B cell (primary cell): Measurements from ENCODE around the gene CCDC138. TPM values are rescaled to one million over a fixed set of nuclear protein-coding genes. Genes with fewer than 3 reads are reported as not detected.

Experiments
- ATAC-seq: fragments of 200-7000 bp; cut with Tn5 transposase; one replicate; pipeline ENCODE4 v1.10.0; 2021; ENCODE audit warnings: low read depth, mild to moderate bottlenecking, moderate number of reproducible peaks, moderate library complexity
- CTCF ChIA-PET: fragments of 350-600 bp; sonication (Branson Sonifier 250); formaldehyde crosslinking; loops from one replicate; lab custom pipeline; 2021; ENCODE audit warnings: antibody characterized with exemption, inconsistent platforms; lab: Charles Lee
- POLR2A ChIA-PET: fragments of 350-600 bp; sonication (Branson Sonifier 250); formaldehyde crosslinking; loops from one replicate; lab custom pipeline; 2021; ENCODE audit warnings: antibody characterized with exemption; lab: Charles Lee
- DNase-seq: peaks from one replicate; pipeline ENCODE4 v3.0.0; 2013
- H2AFZ ChIP-seq: 2 replicates; pipeline ENCODE4 v1.6.1; 2012; ENCODE audit warnings: mild to moderate bottlenecking, low read depth, low read length; ENCODE audit not compliant: insufficient read depth, poor library complexity, severe bottlenecking
- H3K27ac ChIP-seq, 2 donors: 1 replicate in 1 of 2; 2 replicates in 1 of 2; pipeline ENCODE4 v1.5.1; 2012 to 2013; ENCODE audit warnings: low read length in 2 of 2, mild to moderate bottlenecking in 2 of 2, moderate library complexity in 1 of 2
- H3K27me3 ChIP-seq, 4 experiments: fragments of 200-600 bp in 1 of 4; sonication (generic) in 1 of 4; replicated peaks in 1 of 4; 1 replicate in 2 of 4; 2 replicates in 2 of 4; pipeline versions ENCODE4 v1.6.1 to v1.7.0; 2013 to 2016; ENCODE audit warnings: low read length in 3 of 4, mild to moderate bottlenecking in 2 of 4, mixed read lengths in 1 of 4, moderate library complexity in 1 of 4; ENCODE audit not compliant: insufficient read depth in 4 of 4, control insufficient read depth in 3 of 4; ENCODE audit errors: control extremely low read depth in 1 of 4
- H3K36me3 ChIP-seq, 2 experiments: replicated peaks in 1 of 2; 1 replicate in 1 of 2; 2 replicates in 1 of 2; pipeline versions ENCODE4 v1.6.1 to v1.7.1; 2013; ENCODE audit warnings: low read length in 1 of 2; ENCODE audit not compliant: insufficient read depth in 2 of 2, control insufficient read depth in 1 of 2; ENCODE audit errors: control extremely low read depth in 1 of 2, extremely low read depth in 1 of 2
- H3K4me1 ChIP-seq, 2 donors: fragments of 200-600 bp in 1 of 2; sonication (generic) in 1 of 2; 1 replicate in 1 of 2; 2 replicates in 1 of 2; pipeline versions ENCODE4 v1.5.1 to v1.6.1; 2013 to 2017; ENCODE audit warnings: low read length in 2 of 2; ENCODE audit not compliant: control insufficient read depth in 2 of 2, insufficient read depth in 2 of 2
- H3K4me2 ChIP-seq: replicated peaks from 2 replicates; pipeline ENCODE3; 2012; ENCODE audit warnings: mild to moderate bottlenecking, low read depth, low read length; ENCODE audit not compliant: poor library complexity, severe bottlenecking
- H3K4me3 ChIP-seq, 5 experiments: fragments of 200-600 bp in 1 of 5; sonication (generic) in 1 of 5; 1 replicate in 3 of 5; 2 replicates in 2 of 5; pipeline versions ENCODE4 v1.5.1 to v1.7.0; 2011 to 2016; ENCODE audit warnings: low read length in 4 of 5, mild to moderate bottlenecking in 4 of 5, low read depth in 2 of 5, control low read depth in 1 of 5, moderate library complexity in 1 of 5; ENCODE audit not compliant: insufficient read depth in 1 of 5; ENCODE audit errors: control extremely low read depth in 1 of 5, extremely low read depth in 1 of 5
- H3K79me2 ChIP-seq: fragments of 200-600 bp; sonication (generic); one replicate; pipeline ENCODE4 v1.6.0; 2016; ENCODE audit warnings: low read length; ENCODE audit not compliant: control insufficient read depth, insufficient read depth
- H3K9ac ChIP-seq: fragments of 200-600 bp; sonication (generic); 2 replicates; pipeline ENCODE4 v1.6.1; 2017; ENCODE audit warnings: mild to moderate bottlenecking, low read length, moderate library complexity
- H3K9me3 ChIP-seq, 3 donors: one replicate each; pipeline versions ENCODE4 v1.6.1 to v1.7.1; 2013; ENCODE audit warnings: low read length in 2 of 3; ENCODE audit not compliant: control insufficient read depth in 2 of 3, insufficient read depth in 1 of 3; ENCODE audit errors: control extremely low read depth in 1 of 3
- H4K20me1 ChIP-seq: 2 replicates; pipeline ENCODE4 v1.6.0; 2012; ENCODE audit warnings: mild to moderate bottlenecking, low read length; ENCODE audit not compliant: insufficient read depth, control insufficient read depth, poor library complexity, severe bottlenecking
- H3K27ac Mint-ChIP-seq: one replicate; pipeline ENCODE4 v1.8.0; 2021; ENCODE audit warnings: mixed read lengths
- H3K27me3 Mint-ChIP-seq: one replicate; pipeline ENCODE4 v1.8.0; 2021; ENCODE audit warnings: mixed read lengths
- H3K4me1 Mint-ChIP-seq: one replicate; pipeline ENCODE4 v1.8.0; 2021; ENCODE audit warnings: mixed read lengths
- H3K4me3 Mint-ChIP-seq: one replicate; pipeline ENCODE4 v1.8.0; 2021; ENCODE audit warnings: mixed read lengths
- H3K9me3 Mint-ChIP-seq: one replicate; pipeline ENCODE4 v1.8.0; 2022; ENCODE audit warnings: mixed read lengths; ENCODE audit not compliant: insufficient read depth
- EZH2 ChIP-seq: IDR thresholded peaks from 2 replicates; pipeline ENCODE4 v1.6.1; 2012; ENCODE audit warnings: borderline replicate concordance, low read depth, mild to moderate bottlenecking, moderate library complexity, low read length; ENCODE audit not compliant: insufficient read depth, poor library complexity, severe bottlenecking
- WGBS: methylation state at CpG from one replicate; pipeline ENCODE4 v1.1.5; 2013; ENCODE audit warnings: missing lambda C conversion rate; ENCODE audit not compliant: insufficient coverage; 5-methylcytosine and 5-hydroxymethylcytosine counted together
- intact Hi-C: fragments of 100-400 bp; cut with micrococcal nuclease; formaldehyde crosslinking; loops from one replicate; pipeline ENCODE4 v1.10.0; 2022
- polyA plus RNA-seq: library from polyadenylated mRNA; depleted of rRNA; stranded (reverse); fragments of >200 nt; gene quantifications from 2 replicates; pipeline ENCODE4 v1.2.3, GENCODE V29; 2012
- total RNA-seq, 2 donors: library from RNA; stranded (reverse); fragments of 120-200 nt in 1 of 2; gene quantifications; 1 replicate in 1 of 2; 2 replicates in 1 of 2; pipeline versions ENCODE4 v1.2.3 to v1.2.4, GENCODE V29; 2013 to 2022
- TF ChIP-seq, protein P1 (sequence below): fragments of 200-600 bp; IDR thresholded peaks from one replicate; pipeline ENCODE4 v1.8.0; 2022; ENCODE audit warnings: antibody characterized with exemption, mild to moderate bottlenecking

Gene CCDC138
- total and polyA plus RNA-seq, 2 donors (not counting 1 experiment from before 2014, with no cell fraction given), result 3.3 to 16.3 TPM

DNA sequence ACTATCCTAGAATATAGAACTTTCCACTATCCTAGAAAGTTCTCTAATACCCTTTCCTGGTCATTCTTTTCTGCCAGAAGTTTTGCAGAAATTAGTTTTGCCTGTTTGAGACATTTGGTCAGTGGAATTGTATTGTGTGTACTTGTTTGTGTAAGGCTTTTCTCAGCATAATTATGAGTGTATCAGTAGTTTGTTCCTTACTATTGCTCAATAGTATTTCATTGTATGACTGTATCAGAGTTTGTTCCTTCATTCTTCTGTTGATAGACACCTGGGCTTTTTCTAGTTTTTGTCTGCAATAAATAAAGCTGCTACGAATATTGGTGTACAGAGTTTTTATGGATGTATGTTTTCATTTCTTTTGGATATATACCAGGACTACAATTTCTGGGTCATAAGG is 27.2 kb downstream of the CCDC138 start:
- no peak for ATAC-seq
- no peak overlapping the region for H3K4me3 Mint-ChIP-seq
- peaks cover 3 to 11% (median 8%) of the 10 kb centered on the region in 3 donors for H3K9me3 ChIP-seq
- intact Hi-C loops, result no loop called here
- no peak overlapping the region for H3K9ac ChIP-seq
- CTCF ChIA-PET, result no interaction called here
- no CpG with 5 or more reads among the region's 1 CpG for WGBS
- no peak for TF ChIP-seq EZH2
- TF ChIP-seq, protein P1, sequence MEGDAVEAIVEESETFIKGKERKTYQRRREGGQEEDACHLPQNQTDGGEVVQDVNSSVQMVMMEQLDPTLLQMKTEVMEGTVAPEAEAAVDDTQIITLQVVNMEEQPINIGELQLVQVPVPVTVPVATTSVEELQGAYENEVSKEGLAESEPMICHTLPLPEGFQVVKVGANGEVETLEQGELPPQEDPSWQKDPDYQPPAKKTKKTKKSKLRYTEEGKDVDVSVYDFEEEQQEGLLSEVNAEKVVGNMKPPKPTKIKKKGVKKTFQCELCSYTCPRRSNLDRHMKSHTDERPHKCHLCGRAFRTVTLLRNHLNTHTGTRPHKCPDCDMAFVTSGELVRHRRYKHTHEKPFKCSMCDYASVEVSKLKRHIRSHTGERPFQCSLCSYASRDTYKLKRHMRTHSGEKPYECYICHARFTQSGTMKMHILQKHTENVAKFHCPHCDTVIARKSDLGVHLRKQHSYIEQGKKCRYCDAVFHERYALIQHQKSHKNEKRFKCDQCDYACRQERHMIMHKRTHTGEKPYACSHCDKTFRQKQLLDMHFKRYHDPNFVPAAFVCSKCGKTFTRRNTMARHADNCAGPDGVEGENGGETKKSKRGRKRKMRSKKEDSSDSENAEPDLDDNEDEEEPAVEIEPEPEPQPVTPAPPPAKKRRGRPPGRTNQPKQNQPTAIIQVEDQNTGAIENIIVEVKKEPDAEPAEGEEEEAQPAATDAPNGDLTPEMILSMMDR, result no peak
- POLR2A ChIA-PET, result no interaction called here
- H3K4me1 ChIP-seq, result no peaks in the 10 kb centered on the region
- H3K4me3 ChIP-seq, result no peak overlapping the region
- H3K4me1 Mint-ChIP-seq, result no peaks in the 10 kb centered on the region
- H3K27me3 ChIP-seq, result no peaks in the 10 kb centered on the region
- no peak overlapping the region for H3K4me2 ChIP-seq
- no peak overlapping the region for H3K27ac ChIP-seq
- H3K27me3 Mint-ChIP-seq, result no peaks in the 10 kb centered on the region
- no peak overlapping the region for H2AFZ ChIP-seq
- H4K20me1 ChIP-seq, result no peaks in the 10 kb centered on the region
- no peaks in the 10 kb centered on the region for H3K79me2 ChIP-seq
- H3K36me3 ChIP-seq, result peaks cover 3 to 24% of the 10 kb centered on the region in 2 experiments
- DNase-seq, result no peak
- H3K27ac Mint-ChIP-seq, result no peak overlapping the region
- peaks cover 8% of the 10 kb centered on the region for H3K9me3 Mint-ChIP-seq

GRCh38 chr2:108820482-108820881 is 33.9 kb downstream of the CCDC138 start:
- no peak overlapping the region for H3K4me2 ChIP-seq
- H4K20me1 ChIP-seq, result no peaks in the 10 kb centered on the region
- H3K27ac ChIP-seq, result no peak overlapping the region
- no peaks in the 10 kb centered on the region for H3K9me3 Mint-ChIP-seq
- ATAC-seq (no peak), DNase-seq (no peak)
- no peaks in the 10 kb centered on the region for H3K27me3 Mint-ChIP-seq
- H3K4me3 ChIP-seq, result no peak overlapping the region
- no peak overlapping the region for H2AFZ ChIP-seq
- WGBS, result no CpG with 5 or more reads among the region's 2 CpGs
- H3K9me3 ChIP-seq, result peaks cover 0 to 6% (median 3%) of the 10 kb centered on the region in 3 donors
- H3K27ac Mint-ChIP-seq, result no peak overlapping the region
- ChIA-PET CTCF (no interaction called here), POLR2A (no interaction called here)
- H3K27me3 ChIP-seq, result no peaks in the 10 kb centered on the region
- intact Hi-C loops, result no loop called here
- H3K9ac ChIP-seq, result no peak overlapping the region
- H3K36me3 ChIP-seq, result peaks cover 2 to 26% of the 10 kb centered on the region in 2 experiments
- no peak for TF ChIP-seq EZH2
- TF ChIP-seq, protein P1, result no peak
- H3K4me1 Mint-ChIP-seq, result no peaks in the 10 kb centered on the region
- no peaks in the 10 kb centered on the region for H3K4me1 ChIP-seq
- no peak overlapping the region for H3K4me3 Mint-ChIP-seq
- H3K79me2 ChIP-seq, result no peaks in the 10 kb centered on the region
